HFF-Myc (cell line): ENCODE data around the gene HES5.

ENCODE experiments used
- DNase-seq: peaks from one replicate; pipeline ENCODE4 v3.0.0-alpha.2; 2011; ENCODE audit warnings: low read depth; ENCODE audit errors: extremely low read depth
- H3K4me3 ChIP-seq: replicated peaks from 2 replicates; pipeline ENCODE4 v1.5.1; 2011; ENCODE audit warnings: low read depth, mild to moderate bottlenecking, control low read depth, low read length
- TF ChIP-seq, protein P1 (sequence below): IDR thresholded peaks from 2 replicates; pipeline ENCODE4 v1.5.1; 2012; ENCODE audit warnings: mild to moderate bottlenecking, low read depth, low read length, control low read depth; ENCODE audit errors: missing control alignments

The HES5 gene

DNA sequence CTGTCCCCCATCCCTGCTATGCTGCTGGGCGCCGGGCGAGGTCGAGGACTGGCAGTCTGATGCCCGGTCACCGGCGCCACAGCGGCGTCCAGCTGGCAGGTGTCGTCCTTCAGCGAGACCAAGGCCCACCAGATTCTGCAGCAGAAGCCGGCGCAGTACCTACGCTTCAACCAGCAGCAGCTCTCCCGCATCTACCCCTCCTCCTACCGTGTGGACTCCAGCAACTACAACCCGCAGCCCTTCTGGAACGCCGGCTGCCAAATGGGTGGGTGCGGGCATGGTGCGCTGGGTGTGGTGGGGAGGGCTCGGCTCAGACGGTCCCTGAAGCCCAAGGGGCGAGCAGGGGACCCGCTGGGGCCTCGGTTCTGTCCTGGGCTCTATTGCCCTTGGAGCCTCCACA is 33.3 kb downstream of the HES5 start:
- TF ChIP-seq, protein P1, sequence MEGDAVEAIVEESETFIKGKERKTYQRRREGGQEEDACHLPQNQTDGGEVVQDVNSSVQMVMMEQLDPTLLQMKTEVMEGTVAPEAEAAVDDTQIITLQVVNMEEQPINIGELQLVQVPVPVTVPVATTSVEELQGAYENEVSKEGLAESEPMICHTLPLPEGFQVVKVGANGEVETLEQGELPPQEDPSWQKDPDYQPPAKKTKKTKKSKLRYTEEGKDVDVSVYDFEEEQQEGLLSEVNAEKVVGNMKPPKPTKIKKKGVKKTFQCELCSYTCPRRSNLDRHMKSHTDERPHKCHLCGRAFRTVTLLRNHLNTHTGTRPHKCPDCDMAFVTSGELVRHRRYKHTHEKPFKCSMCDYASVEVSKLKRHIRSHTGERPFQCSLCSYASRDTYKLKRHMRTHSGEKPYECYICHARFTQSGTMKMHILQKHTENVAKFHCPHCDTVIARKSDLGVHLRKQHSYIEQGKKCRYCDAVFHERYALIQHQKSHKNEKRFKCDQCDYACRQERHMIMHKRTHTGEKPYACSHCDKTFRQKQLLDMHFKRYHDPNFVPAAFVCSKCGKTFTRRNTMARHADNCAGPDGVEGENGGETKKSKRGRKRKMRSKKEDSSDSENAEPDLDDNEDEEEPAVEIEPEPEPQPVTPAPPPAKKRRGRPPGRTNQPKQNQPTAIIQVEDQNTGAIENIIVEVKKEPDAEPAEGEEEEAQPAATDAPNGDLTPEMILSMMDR = no peak
- no peak overlapping the region for H3K4me3 ChIP-seq
- no peak for DNase-seq

DNA sequence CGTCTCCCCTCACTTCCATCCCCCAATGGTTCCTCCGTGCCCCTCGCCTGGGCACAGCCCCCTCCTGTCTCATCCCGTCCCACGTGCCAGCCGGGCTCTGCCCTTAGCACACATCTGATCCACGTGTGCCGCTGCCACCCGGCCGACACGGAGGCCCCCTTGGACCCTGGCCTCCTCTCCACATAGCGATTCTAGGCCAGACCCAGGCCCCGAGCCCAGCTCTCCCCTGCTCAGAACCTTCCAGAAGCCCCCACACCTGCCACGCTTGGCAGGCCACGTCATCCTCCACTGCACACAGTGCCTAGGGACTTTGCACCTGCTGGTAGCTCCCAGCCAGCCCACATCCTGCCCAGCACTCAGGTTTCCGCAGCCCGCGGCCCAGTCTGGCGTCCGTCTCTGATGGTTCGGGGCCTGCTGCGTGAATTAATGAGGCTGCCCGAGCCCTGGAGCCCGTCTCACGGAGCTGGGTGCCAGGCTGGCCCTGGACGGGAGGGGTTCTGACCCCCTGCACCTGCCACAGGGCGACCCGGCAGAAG is 33.9 kb downstream of the HES5 start:
- TF ChIP-seq, protein P1 = no peak
- DNase-seq = no peak
- H3K4me3 ChIP-seq = no peak overlapping the region

DNA sequence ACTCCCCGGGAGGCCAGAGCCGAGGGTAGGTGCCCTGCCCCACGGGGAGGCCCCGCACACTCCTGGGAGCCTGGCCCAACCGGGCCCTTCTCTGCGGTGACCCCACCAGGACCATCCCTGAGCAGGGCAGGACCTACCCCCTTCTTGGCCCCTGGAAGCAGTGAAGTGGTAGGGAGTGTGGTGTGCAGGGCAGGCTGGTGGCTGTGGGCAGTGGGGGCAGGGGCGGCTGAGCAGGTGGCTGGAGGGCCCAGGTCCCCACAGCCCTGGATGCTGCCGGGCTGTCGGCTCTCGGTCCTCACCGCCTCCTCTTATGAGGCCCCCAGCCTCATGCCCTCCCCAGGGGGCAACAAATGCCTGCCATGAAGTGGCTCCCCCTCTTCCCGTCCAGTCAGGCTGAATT is 34.5 kb downstream of the HES5 start:
- TF ChIP-seq, protein P1 = no peak
- H3K4me3 ChIP-seq = no peak overlapping the region
- no peak for DNase-seq

DNA sequence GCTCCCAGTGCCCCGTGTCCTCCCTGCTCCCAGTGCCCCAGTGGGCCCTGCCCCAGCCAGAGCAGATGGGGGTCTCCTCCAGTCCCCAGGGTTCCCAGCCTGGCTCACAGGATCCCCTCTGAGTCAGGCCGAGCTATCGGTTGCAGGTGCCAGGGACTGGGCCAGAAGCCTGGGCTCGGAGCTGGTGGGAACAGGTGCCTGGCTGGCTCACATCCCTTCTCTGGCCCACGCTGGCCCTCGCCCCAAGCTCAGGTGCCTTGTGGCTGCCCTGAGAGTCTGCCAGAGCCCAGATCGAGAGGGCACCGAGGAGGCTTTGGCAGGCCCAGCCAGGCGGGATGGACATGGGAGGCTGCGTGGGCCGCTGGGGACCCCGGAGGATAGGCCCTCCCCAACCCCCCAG is 35.0 kb downstream of the HES5 start:
- TF ChIP-seq, protein P1 = no peak
- H3K4me3 ChIP-seq = no peak overlapping the region
- DNase-seq = no peak

DNA sequence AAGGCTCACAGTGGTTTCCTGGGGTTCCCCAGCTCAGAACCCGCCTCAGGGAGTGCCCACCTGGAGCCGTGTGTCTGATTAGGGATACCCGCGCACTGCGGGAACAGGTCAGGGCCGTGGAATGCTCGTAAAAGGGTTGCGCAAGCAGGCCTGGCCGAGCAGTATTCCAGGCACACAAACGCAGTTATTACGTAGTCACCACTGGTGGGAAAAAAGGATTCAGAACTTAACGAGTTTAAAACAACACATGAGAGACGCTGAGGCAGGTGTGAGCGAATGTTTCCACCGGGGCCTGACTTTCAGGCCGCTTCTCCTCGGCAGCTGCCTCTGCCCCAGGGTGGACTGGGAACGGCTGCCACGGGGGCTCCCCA is 35.8 kb downstream of the HES5 start:
- TF ChIP-seq, protein P1 = no peak
- peak; percentile 25 for DNase-seq

DNA sequence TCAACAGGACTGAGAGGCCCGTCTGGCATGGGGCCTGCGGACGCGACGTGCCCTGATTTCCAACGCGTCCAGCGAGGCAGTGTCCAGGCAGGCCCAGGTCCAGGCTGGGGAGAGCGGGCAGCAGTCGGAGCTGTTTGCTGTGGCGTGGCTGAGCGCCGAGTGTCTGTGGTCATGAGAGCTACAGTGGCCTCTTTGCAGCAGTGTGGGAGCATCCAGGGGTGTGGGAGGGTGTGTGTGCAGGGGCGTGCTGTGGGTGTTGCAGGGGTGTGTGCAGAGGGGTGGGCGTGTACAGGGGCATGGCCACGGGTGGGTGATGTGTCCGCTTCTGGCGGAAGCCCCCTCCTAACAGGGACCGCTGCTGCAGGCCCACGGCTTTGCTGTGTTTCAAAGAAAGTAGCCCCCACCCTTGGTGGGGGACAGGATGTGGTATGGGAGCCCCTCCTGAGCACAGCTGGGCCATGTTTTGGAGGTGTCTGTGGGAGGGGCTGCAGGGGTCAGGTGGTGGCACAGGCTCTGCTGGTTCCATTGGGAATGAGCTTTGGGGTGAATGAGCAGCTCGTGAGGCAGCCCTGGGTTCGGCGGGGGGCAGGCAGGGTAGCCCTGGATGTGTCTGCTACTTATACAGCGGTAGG is 36.3 kb downstream of the HES5 start:
- TF ChIP-seq, protein P1 = no peak
- DNase-seq = no peak
- no peak overlapping the region for H3K4me3 ChIP-seq

More for the DNA sequence above, 35.8 kb downstream of the HES5 start:
- no peak overlapping the region for H3K4me3 ChIP-seq

DNA sequence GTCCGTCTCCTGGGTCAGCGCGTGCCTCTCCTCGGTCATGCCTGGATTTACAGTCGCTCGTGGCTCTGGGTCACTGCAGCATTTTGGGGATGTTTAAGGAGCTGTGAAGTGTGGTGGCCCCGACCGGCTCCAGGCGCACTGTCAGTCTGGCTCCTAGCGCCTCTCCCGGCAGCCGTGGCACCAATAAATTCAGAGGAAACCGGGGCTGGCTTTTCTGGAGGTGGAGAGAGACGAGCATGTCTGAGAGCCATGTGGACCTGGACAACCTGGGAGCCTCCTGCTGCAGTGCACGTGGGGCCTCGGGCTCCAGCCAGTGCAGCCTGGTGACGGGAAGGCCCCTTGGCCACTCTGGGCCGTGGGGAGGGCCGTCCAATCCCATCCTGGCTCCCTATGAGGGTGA is 36.8 kb downstream of the HES5 start:
- TF ChIP-seq, protein P1 = no peak
- H3K4me3 ChIP-seq = no peak overlapping the region
- DNase-seq = no peak
